ENCODE measurements around the gene METTL26.

GRCh38 chr16:621526-622105 is 14.5 kb downstream of the METTL26 start:
- TF ChIP-seq, protein P1, sequence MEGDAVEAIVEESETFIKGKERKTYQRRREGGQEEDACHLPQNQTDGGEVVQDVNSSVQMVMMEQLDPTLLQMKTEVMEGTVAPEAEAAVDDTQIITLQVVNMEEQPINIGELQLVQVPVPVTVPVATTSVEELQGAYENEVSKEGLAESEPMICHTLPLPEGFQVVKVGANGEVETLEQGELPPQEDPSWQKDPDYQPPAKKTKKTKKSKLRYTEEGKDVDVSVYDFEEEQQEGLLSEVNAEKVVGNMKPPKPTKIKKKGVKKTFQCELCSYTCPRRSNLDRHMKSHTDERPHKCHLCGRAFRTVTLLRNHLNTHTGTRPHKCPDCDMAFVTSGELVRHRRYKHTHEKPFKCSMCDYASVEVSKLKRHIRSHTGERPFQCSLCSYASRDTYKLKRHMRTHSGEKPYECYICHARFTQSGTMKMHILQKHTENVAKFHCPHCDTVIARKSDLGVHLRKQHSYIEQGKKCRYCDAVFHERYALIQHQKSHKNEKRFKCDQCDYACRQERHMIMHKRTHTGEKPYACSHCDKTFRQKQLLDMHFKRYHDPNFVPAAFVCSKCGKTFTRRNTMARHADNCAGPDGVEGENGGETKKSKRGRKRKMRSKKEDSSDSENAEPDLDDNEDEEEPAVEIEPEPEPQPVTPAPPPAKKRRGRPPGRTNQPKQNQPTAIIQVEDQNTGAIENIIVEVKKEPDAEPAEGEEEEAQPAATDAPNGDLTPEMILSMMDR (IDR thresholded peaks at IDR 0.05), result no peak
- TF ChIP-seq POLR2A (IDR thresholded peaks at IDR 0.05), result no peak
- TF ChIP-seq EP300 (IDR thresholded peaks at IDR 0.05), result no peak
